Body of pancreas (tissue), 4 donors: ENCODE measurements around the gene SUGP2.

Experiments used
- POLR2A ChIP-seq, 3 donors: fragments of 450-650 bp; IDR thresholded peaks; one replicate each; pipeline ENCODE4 v1.6.1; 2016; ENCODE audit warnings: antibody characterized with exemption in 3 of 3, mild to moderate bottlenecking in 2 of 3
- TF ChIP-seq, protein P1 (sequence below), 7 experiments: fragments of 450-650 bp in 4 of 7; fragments of 200-600 bp in 3 of 7; sonication (generic) in 3 of 7; IDR thresholded peaks; one replicate each; pipeline ENCODE4 v1.5.1; 2016 to 2019; ENCODE audit warnings: antibody characterized with exemption in 7 of 7

DNA sequence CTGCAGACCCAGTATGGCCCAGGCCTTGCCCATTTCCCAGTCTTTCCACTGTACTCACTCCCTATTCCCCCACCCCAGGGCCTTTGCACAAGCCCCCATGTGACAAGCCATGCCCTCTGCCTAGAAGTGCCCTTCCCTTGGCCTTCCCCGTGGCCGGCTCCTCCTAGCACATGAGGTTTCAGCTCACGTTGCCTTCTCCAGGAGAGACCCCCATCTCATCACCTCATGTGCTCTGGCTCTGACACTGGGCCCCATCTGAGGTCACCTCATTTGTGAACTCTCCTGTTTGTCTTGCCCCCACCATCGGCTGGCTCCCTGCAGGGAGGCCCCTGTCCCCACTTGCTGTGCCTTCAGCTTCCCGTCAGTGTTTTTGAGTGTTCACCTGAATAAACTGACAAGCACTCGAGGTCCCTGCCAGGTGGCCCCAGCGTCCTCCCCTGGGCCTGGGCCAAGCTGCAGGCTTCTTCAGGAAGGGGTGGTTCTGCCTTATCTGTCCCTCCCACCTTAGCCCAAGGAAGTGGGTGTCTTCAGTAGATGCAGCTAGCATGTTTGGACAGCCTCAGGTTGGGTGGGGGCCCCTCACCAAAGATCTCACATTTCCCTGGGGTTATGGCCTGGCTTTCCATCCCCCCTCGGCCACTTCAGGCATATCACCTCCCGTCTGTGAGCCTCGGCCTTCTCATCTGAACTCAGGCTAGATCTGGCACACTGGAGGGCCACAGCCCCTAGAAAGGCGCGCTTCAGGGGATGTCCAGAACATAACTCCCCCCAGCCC lies 26.7 kb upstream of the SUGP2 start:
- TF ChIP-seq, protein P1, sequence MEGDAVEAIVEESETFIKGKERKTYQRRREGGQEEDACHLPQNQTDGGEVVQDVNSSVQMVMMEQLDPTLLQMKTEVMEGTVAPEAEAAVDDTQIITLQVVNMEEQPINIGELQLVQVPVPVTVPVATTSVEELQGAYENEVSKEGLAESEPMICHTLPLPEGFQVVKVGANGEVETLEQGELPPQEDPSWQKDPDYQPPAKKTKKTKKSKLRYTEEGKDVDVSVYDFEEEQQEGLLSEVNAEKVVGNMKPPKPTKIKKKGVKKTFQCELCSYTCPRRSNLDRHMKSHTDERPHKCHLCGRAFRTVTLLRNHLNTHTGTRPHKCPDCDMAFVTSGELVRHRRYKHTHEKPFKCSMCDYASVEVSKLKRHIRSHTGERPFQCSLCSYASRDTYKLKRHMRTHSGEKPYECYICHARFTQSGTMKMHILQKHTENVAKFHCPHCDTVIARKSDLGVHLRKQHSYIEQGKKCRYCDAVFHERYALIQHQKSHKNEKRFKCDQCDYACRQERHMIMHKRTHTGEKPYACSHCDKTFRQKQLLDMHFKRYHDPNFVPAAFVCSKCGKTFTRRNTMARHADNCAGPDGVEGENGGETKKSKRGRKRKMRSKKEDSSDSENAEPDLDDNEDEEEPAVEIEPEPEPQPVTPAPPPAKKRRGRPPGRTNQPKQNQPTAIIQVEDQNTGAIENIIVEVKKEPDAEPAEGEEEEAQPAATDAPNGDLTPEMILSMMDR (IDR thresholded peaks at IDR 0.05): no peak
- TF ChIP-seq POLR2A (IDR thresholded peaks at IDR 0.05): no peak
